GM12891 (cell line): ENCODE results near the gene ATP13A4.

Experiments
- PAX5 ChIP-seq: IDR thresholded peaks from 2 replicates; pipeline ENCODE4 v1.6.1; 2011; ENCODE audit warnings: low read length, moderate library complexity, mild to moderate bottlenecking; ENCODE audit not compliant: insufficient read depth, severe bottlenecking
- POLR2A ChIP-seq: IDR thresholded peaks from 2 replicates; pipeline ENCODE4 v1.6.1; 2011; ENCODE audit warnings: low read depth, low read length, control low read depth
- POLR2AphosphoS5 ChIP-seq: IDR thresholded peaks from 2 replicates; pipeline ENCODE4 v1.6.1; 2011; ENCODE audit warnings: low read depth, low read length, control low read depth
- POU2F2 ChIP-seq: IDR thresholded peaks from 2 replicates; pipeline ENCODE4 v1.6.1; 2011; ENCODE audit warnings: low read depth, mild to moderate bottlenecking, control low read depth, low read length, moderate library complexity
- SPI1 ChIP-seq: IDR thresholded peaks from 2 replicates; pipeline ENCODE4 v1.6.1; 2011; ENCODE audit warnings: low read depth, low read length, control low read depth
- TAF1 ChIP-seq: IDR thresholded peaks from 2 replicates; pipeline ENCODE4 v1.6.1; 2011; ENCODE audit warnings: low read depth, low read length, control low read depth

DNA sequence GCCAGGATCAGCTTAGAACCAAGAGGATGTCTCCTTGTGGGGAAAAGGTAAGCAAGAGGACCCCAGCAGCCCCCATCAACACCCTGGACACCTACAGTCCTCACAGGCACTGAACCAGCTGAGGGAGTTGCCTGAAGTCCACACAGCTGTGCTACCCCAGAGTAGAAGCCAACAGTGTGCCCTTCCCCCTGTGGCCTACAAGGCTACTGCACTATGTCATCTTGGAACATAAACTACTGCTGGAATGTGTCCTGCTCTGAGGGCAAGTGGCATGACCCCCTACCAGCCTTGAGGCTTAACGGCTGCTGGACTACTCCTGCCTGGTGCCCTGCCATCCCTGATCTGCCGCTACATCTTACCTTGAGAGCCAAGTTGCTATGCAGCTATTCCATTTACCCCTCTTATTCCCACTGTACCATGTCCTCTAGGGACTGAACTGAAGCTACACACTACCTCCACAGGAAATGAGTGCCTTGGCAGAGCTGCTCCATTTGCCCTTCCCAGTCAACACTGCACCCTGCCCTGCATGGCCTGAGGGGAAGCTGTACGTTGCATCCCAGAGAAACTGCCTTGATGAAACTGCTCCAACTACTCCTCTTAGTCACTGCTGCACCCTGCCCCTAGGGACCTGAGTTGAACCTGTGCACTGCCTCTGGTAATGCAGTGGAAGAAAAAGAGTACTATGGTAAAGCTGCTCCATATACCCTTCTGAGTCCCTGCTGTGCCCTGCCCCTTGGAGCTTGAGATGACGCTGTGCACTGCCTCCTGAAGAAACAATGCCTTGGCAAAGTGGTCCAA is 135.9 kb downstream of the ATP13A4 start:
- TF ChIP-seq POLR2A, result no peak
- no peak for TF ChIP-seq PAX5
- TF ChIP-seq TAF1, result no peak
- no peak for TF ChIP-seq SPI1
- no peak for TF ChIP-seq POLR2AphosphoS5
- no peak for TF ChIP-seq POU2F2
